KOPT-K1 (cell line): ENCODE data around the gene XRCC6.
A peak's percentile ranks its signal among the peaks of the same experiment; 100 is the strongest.
"Not testable (repeated sequence)": the region's sequence is repeated elsewhere in the genome, so short reads cannot be mapped to it uniquely, and the experiment has no call there.

Experiments used
- H3K27ac ChIP-seq: fragments of 200-600 bp; sonication (generic); 2 replicates; pipeline ENCODE4 v1.5.1; 2016; ENCODE audit warnings: antibody characterized with exemption, mild to moderate bottlenecking, low read depth, low read length; ENCODE audit not compliant: poor library complexity, severe bottlenecking
- H3K36me3 ChIP-seq: fragments of 200-600 bp; sonication (generic); 2 replicates; pipeline ENCODE4 v1.5.1; 2017; ENCODE audit warnings: antibody characterized with exemption, mild to moderate bottlenecking, low read length, moderate library complexity; ENCODE audit not compliant: insufficient read depth
- H3K9me3 ChIP-seq: fragments of 200-600 bp; sonication (generic); 2 replicates; pipeline ENCODE4 v1.5.1; 2017; ENCODE audit warnings: antibody characterized with exemption, low read length, mild to moderate bottlenecking; ENCODE audit not compliant: insufficient read depth, poor library complexity, severe bottlenecking

The XRCC6 gene

GRCh38 chr22:41620589-41621098, 451 bp upstream of the XRCC6 start, which contains the start of gene DESI1:
Gene DESI1, minus strand, starts transcription at chr22:41621043. Its CDS starts 204 bp downstream, at chr22:41620839.
- Histone ChIP-seq H3K9me3 (no peaks in the 10 kb centered on the region), H3K36me3 (peaks cover 27% of the 10 kb centered on the region), H3K27ac (peak within 1 kb of the TSS; percentile 97)

DNA sequence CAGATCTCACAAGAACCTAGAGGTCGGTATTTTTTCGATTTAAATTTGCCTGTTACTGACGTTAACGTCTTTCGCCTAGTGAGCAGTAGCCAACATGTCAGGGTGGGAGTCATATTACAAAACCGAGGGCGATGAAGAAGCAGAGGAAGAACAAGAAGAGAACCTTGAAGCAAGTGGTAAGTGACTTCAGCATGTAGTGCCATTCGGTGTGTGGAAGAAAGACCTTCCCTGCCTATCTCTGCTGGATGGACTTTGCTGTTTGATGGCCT, 750 bp downstream of the XRCC6 start:
- Histone ChIP-seq H3K36me3 (peaks cover 39% of the 10 kb centered on the region), H3K27ac (peak overlapping the region; percentile 97), H3K9me3 (no peaks in the 10 kb centered on the region)

- Histone ChIP-seq H3K9me3 (no peaks in the 10 kb centered on the region), H3K36me3 (peaks cover 77% of the 10 kb centered on the region), H3K27ac (no peak overlapping the region)
Measured at GRCh38 chr22:41625577-41625976, 4.5 kb downstream of the XRCC6 start.

GRCh38 chr22:41631115-41631514, 10.0 kb downstream of the XRCC6 start:
- H3K27ac ChIP-seq, H3K9me3 ChIP-seq: not testable (repeated sequence)
- peaks cover 92% of the 10 kb centered on the region for H3K36me3 ChIP-seq

- not testable (repeated sequence) for H3K27ac ChIP-seq, H3K9me3 ChIP-seq
- H3K36me3 ChIP-seq, result peaks cover 92% of the 10 kb centered on the region
Measured at GRCh38 chr22:41631615-41632014, 10.5 kb downstream of the XRCC6 start.

GRCh38 chr22:41634610-41635009, 13.5 kb downstream of the XRCC6 start:
- H3K9me3 ChIP-seq, H3K27ac ChIP-seq: not testable (repeated sequence)
- H3K36me3 ChIP-seq, result peaks cover 92% of the 10 kb centered on the region

- peaks cover 97% of the 10 kb centered on the region for H3K36me3 ChIP-seq
- no peak overlapping the region for H3K27ac ChIP-seq
Measured at GRCh38 chr22:41636467-41636866, 15.4 kb downstream of the XRCC6 start.

GRCh38 chr22:41637623-41638022, 16.5 kb downstream of the XRCC6 start:
- not testable (repeated sequence) for H3K27ac ChIP-seq, H3K9me3 ChIP-seq
- peaks cover 100% of the 10 kb centered on the region for H3K36me3 ChIP-seq

More at GRCh38 chr22:41636467-41636866, 15.4 kb downstream of the XRCC6 start:
- no peaks in the 10 kb centered on the region for H3K9me3 ChIP-seq

- Histone ChIP-seq H3K36me3 (peaks cover 100% of the 10 kb centered on the region), H3K9me3 (no peaks in the 10 kb centered on the region), H3K27ac (no peak overlapping the region)
Measured at GRCh38 chr22:41638124-41638523, 17.0 kb downstream of the XRCC6 start.

- Histone ChIP-seq H3K36me3 (peaks cover 99% of the 10 kb centered on the region), H3K9me3 (no peaks in the 10 kb centered on the region), H3K27ac (no peak overlapping the region)
Measured at GRCh38 chr22:41638748-41639147, 17.7 kb downstream of the XRCC6 start.

DNA sequence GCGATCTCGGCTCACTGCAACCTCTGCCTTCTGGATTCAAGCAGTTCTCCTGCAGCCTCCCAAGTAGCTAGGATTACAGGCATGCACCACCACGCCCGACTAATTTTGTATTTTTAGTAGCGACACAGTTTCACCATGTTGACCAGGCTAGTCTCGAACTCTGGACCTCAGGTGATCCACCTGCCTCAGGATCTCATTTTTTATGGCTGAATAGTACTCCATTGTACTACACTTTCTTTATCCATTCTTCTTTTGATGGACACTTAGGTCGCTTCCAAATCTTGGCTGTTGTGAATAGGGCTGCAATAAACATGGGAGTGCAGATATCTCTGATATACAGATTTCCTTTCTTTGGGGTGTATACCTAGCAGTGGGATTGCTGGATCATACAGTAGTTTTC, 20.8 kb downstream of the XRCC6 start:
- Histone ChIP-seq H3K27ac (no peak overlapping the region), H3K36me3 (peaks cover 98% of the 10 kb centered on the region)

DNA sequence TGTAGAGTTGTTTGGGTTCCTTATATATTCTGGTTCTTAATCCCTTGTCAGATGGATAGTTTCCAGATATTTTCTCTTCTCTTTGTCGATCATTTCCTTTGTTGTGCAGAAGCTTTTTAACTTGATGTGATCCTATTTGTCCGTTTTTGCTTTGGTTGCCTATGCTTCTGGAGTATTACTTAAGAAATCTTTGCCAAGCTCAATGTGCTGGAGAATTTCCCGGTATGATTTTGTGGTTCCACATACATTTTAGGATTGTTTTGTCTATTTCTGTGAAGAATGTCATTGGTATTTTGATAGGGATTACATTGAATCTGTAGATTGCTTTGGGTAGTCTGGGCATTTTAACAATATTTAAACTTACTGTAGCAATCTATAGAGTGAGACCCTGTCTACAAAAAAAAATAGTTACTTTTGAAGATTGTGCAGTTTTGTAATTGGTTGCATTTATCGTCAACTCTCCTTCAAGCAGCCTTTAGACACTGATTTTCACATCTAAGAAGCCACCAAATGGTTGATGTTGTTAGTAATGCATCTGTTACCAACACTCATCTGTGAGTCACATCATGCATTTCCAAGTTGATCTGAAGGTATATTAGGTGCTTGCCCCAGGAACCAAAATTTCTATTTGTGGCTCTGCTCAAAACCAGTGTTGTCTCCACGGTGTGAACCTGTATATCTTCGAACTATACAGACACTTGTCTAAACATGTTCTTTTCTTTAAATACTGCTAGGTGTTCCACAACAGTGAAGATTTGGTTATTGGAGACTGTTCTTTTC, 21.4 kb downstream of the XRCC6 start:
- Histone ChIP-seq H3K9me3 (no peaks in the 10 kb centered on the region), H3K36me3 (peaks cover 98% of the 10 kb centered on the region)

More for the DNA sequence above, 20.8 kb downstream of the XRCC6 start:
- H3K9me3 ChIP-seq, result no peaks in the 10 kb centered on the region

DNA sequence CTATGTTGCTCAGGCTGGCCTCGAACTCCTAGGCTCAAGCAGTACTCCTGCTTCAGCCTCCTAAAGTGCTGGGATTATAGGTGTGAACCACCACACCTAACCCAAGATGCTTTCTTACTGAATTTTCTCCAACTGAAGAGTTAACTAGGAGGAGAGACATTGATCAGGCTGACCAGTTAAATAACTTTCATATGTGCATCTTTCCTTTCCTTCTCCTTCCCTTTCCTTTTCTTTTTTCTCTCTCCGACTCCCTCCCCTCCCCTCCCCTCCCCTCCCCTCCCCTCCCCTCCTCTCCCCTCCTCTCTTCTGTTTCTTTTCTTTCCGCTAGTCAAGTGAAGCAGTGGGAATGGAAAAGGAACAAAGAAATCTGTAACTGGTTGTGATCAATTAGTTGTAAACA, 26.7 kb downstream of the XRCC6 start:
- H3K27ac ChIP-seq, result no peak overlapping the region
- peaks cover 97% of the 10 kb centered on the region for H3K36me3 ChIP-seq
- H3K9me3 ChIP-seq, result no peaks in the 10 kb centered on the region

More for the DNA sequence above, 21.4 kb downstream of the XRCC6 start:
- no peak overlapping the region for H3K27ac ChIP-seq

- H3K36me3 ChIP-seq, result peaks cover 97% of the 10 kb centered on the region
- no peaks in the 10 kb centered on the region for H3K9me3 ChIP-seq
- H3K27ac ChIP-seq, result no peak overlapping the region
Measured at GRCh38 chr22:41648432-41648831, 27.3 kb downstream of the XRCC6 start.

DNA sequence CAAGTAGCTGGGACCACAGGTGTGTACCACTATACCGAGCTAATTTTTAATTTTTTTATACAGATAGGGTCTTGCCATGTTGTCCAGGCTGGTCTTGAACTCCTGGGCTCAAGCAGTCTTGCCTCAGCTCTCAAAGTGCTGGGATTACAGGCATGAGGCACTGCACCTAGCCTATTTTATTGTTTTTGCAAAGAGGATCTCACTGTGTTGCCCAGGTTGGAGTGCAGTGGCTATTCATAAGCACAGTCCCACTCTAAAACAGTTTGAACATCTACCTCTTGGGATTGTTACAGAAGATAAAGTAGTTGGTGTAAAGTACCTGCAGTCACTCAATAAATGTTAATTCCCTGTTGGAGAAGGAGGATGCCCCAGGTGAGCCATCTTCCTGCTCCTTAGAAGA, 29.1 kb downstream of the XRCC6 start:
- Histone ChIP-seq H3K36me3 (peaks cover 99% of the 10 kb centered on the region), H3K27ac (no peak overlapping the region)

DNA sequence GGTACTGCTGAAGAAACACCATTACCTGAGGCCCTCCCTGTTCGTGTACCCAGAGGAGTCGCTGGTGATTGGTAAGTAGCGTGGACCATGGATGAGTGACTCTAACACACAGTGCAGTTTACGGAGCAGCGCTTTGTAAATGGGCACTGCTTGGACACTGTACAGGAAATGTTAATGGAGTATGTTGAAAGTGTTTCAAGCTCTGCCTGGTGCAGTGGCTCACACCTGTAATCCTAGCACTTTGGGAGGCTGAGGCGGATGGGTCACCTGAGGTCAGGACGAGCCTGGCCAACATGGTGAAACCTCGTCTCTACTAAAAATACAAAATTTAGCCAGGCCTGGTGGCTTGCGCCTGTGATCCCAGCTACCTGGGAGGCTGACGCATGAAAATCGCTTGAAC, 29.7 kb downstream of the XRCC6 start:
- no peaks in the 10 kb centered on the region for H3K9me3 ChIP-seq
- peaks cover 99% of the 10 kb centered on the region for H3K36me3 ChIP-seq
- no peak overlapping the region for H3K27ac ChIP-seq

More for the DNA sequence above, 29.1 kb downstream of the XRCC6 start:
- no peaks in the 10 kb centered on the region for H3K9me3 ChIP-seq
